Measurements from ENCODE around the gene EFCAB6.
A peak's percentile ranks its signal among the peaks of the same experiment; 100 is the strongest.

The EFCAB6 gene

DNA sequence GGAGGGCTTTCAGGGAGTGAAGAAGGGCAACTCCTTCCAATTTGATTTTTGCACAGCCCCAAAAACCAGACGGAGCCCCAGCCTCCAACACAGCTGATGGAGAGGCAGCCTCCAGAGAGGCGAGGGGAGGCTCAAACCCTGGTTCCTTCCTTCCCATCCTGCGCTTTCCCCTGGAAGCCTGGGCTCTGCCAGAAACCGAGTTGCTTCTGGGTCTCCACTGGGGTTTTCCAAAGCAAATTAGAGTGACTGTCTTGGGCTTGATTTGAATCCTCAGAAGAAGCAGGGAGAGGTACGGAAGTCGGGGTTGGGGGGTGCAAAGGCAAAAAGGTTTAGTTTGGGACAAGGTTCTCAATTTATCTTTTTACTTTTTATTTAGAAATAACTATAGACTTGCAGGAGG is 271.1 kb downstream of the EFCAB6 start:
- no peak overlapping the region for H3K9ac ChIP-seq (ENCODE audit: low read length)
- no peak overlapping the region for H4K12ac ChIP-seq (ENCODE audit: low read depth, low read length)
- H4K91ac ChIP-seq (ENCODE audit: low read depth, low read length), result no peak overlapping the region
- H3K36me3 ChIP-seq (ENCODE audit: control insufficient read depth in 1 of 2, insufficient read depth in 2 of 2, low read length in 2 of 2), result no peaks in the 10 kb centered on the region
- no CpG with 5 or more reads among the region's 6 CpGs for whole genome bisulfite sequencing (ENCODE audit: extremely low coverage, insufficient coverage, insufficient read length)
- no peak overlapping the region for H2BK5ac ChIP-seq (ENCODE audit: low read depth, low read length, poor library complexity)
- no peak overlapping the region for H4K8ac ChIP-seq (ENCODE audit: low read depth, low read length)
- H3K14ac ChIP-seq (ENCODE audit: low read length), result no peak overlapping the region
- no peaks in the 10 kb centered on the region for H3K79me1 ChIP-seq (ENCODE audit: low read length)
- no peak overlapping the region for H3K4me2 ChIP-seq (ENCODE audit: low read length)
- no peaks in the 10 kb centered on the region for H3K79me2 ChIP-seq (ENCODE audit: control insufficient read depth, insufficient read depth, low read length, poor library complexity)
- H3K23ac ChIP-seq (ENCODE audit: low read length), result no peak overlapping the region
- no peak overlapping the region for H2BK120ac ChIP-seq (ENCODE audit: insufficient read depth, low read length, poor library complexity)
- no peak for DNase-seq
- H3K4me3 ChIP-seq (ENCODE audit: low read depth, low read length), result no peak overlapping the region
- H3K9me3 ChIP-seq (ENCODE audit: insufficient read depth, low read depth, low read length), result no peaks in the 10 kb centered on the region
- H3K27me3 ChIP-seq (ENCODE audit: insufficient read depth, low read length), result no peaks in the 10 kb centered on the region
- no peak overlapping the region for H3K18ac ChIP-seq (ENCODE audit: low read length)
- H2AFZ ChIP-seq (ENCODE audit: insufficient read depth, low read length, poor library complexity), result no peak overlapping the region
- no peak overlapping the region for H2AK5ac ChIP-seq (ENCODE audit: low read length)
- no peak overlapping the region for H3K4ac ChIP-seq (ENCODE audit: low read depth, low read length)
- H2BK12ac ChIP-seq (ENCODE audit: low read length), result no peak overlapping the region
- H3K4me1 ChIP-seq (ENCODE audit: control insufficient read depth in 1 of 2, insufficient read depth in 2 of 2, low read length in 2 of 2), result no peaks in the 10 kb centered on the region
- no peak overlapping the region for H3K27ac ChIP-seq (ENCODE audit: low read depth, low read length)

GRCh38 chr22:43540529-43540923 is 271.6 kb downstream of the EFCAB6 start:
- Histone ChIP-seq H4K8ac (ENCODE audit: low read depth, low read length) (no peak overlapping the region), H3K79me1 (ENCODE audit: low read length) (no peaks in the 10 kb centered on the region), H2AFZ (ENCODE audit: insufficient read depth, low read length, poor library complexity) (no peak overlapping the region), H3K27me3 (ENCODE audit: insufficient read depth, low read length) (no peaks in the 10 kb centered on the region), H3K14ac (ENCODE audit: low read length) (no peak overlapping the region), H3K18ac (ENCODE audit: low read length) (no peak overlapping the region), H3K4me3 (ENCODE audit: low read depth, low read length) (no peak overlapping the region), H3K4ac (ENCODE audit: low read depth, low read length) (no peak overlapping the region), H2BK5ac (ENCODE audit: low read depth, low read length, poor library complexity) (no peak overlapping the region), H3K27ac (ENCODE audit: low read depth, low read length) (no peak overlapping the region), H3K36me3 (ENCODE audit: control insufficient read depth in 1 of 2, insufficient read depth in 2 of 2, low read length in 2 of 2) (no peaks in the 10 kb centered on the region), H3K9ac (ENCODE audit: low read length) (no peak overlapping the region), H3K79me2 (ENCODE audit: control insufficient read depth, insufficient read depth, low read length, poor library complexity) (no peaks in the 10 kb centered on the region), H2BK120ac (ENCODE audit: insufficient read depth, low read length, poor library complexity) (no peak overlapping the region), H3K23ac (ENCODE audit: low read length) (no peak overlapping the region), H4K12ac (ENCODE audit: low read depth, low read length) (no peak overlapping the region), H2BK12ac (ENCODE audit: low read length) (no peak overlapping the region), H3K4me2 (ENCODE audit: low read length) (no peak overlapping the region), H4K91ac (ENCODE audit: low read depth, low read length) (no peak overlapping the region), H3K4me1 (ENCODE audit: control insufficient read depth in 1 of 2, insufficient read depth in 2 of 2, low read length in 2 of 2) (no peaks in the 10 kb centered on the region), H3K9me3 (ENCODE audit: insufficient read depth, low read depth, low read length) (no peaks in the 10 kb centered on the region), H2AK5ac (ENCODE audit: low read length) (no peak overlapping the region)
- WGBS (ENCODE audit: extremely low coverage, insufficient coverage, insufficient read length), result no CpG with 5 or more reads among the region's 4 CpGs
- no peak for DNase-seq

DNA sequence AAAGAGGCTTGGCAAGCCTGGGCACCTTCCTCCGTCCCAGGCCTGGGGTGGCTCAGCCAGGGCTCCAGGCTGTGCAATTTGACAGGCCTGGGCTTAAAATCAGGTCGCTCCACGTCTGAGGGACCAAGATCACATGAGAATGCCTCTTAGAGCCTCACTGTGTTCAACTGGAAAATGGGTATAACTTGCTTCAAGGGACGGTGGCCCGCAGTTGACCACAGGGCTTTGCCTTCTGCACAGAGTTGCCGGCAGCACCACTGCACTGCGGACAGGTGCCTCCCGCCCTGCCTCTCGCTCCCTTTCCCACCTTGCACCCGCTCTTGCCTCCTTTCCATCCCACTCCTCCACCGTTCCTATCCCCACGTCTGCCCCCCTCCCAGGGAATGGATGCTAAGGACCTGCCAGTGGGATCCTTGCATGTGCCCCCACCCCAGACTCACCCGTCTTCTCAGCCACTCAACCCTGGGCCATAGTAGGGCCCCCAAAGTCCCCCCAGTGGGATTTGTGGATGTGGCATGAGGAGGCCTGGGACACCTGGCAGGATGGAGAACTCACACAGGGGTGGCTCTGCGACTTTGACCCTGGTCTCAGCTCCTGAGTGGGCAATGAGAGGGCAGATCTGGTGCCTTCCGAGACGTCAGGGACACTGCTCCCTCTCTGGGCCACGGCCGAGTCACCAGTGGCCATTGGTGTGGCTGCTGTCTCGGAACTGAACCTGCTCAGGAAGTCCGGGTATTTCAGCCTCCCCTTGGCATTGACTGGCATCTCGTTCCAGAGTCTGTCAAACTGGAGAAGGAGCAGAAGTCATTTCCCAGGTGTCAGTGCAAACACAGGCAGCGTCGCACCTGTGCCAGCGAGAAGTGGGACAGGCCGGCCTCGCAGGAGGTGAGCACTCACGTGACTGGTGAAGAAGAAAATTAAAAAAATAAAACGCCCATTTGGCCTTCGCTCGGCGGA is 272.3 kb downstream of the EFCAB6 start:
- H3K9me3 ChIP-seq (ENCODE audit: insufficient read depth, low read depth, low read length), result no peaks in the 10 kb centered on the region

GRCh38 chr22:43537019-43537585 is 275.0 kb downstream of the EFCAB6 start:
- Histone ChIP-seq H4K91ac (ENCODE audit: low read depth, low read length) (no peak overlapping the region), H3K79me2 (ENCODE audit: control insufficient read depth, insufficient read depth, low read length, poor library complexity) (no peaks in the 10 kb centered on the region), H3K79me1 (ENCODE audit: low read length) (no peaks in the 10 kb centered on the region), H3K14ac (ENCODE audit: low read length) (no peak overlapping the region), H2BK12ac (ENCODE audit: low read length) (no peak overlapping the region), H3K27me3 (ENCODE audit: insufficient read depth, low read length) (no peaks in the 10 kb centered on the region), H4K8ac (ENCODE audit: low read depth, low read length) (no peak overlapping the region), H3K4me1 (ENCODE audit: control insufficient read depth in 1 of 2, insufficient read depth in 2 of 2, low read length in 2 of 2) (no peaks in the 10 kb centered on the region), H3K23ac (ENCODE audit: low read length) (no peak overlapping the region), H2BK120ac (ENCODE audit: insufficient read depth, low read length, poor library complexity) (no peak overlapping the region), H3K4ac (ENCODE audit: low read depth, low read length) (no peak overlapping the region), H2AFZ (ENCODE audit: insufficient read depth, low read length, poor library complexity) (no peak overlapping the region), H3K4me3 (ENCODE audit: low read depth, low read length) (no peak overlapping the region), H2AK5ac (ENCODE audit: low read length) (no peak overlapping the region), H4K12ac (ENCODE audit: low read depth, low read length) (no peak overlapping the region), H3K36me3 (ENCODE audit: control insufficient read depth in 1 of 2, insufficient read depth in 2 of 2, low read length in 2 of 2) (no peaks in the 10 kb centered on the region), H3K18ac (ENCODE audit: low read length) (no peak overlapping the region), H3K9me3 (ENCODE audit: insufficient read depth, low read depth, low read length) (peaks cover 4% of the 10 kb centered on the region), H3K9ac (ENCODE audit: low read length) (no peak overlapping the region), H3K27ac (ENCODE audit: low read depth, low read length) (no peak overlapping the region), H3K4me2 (ENCODE audit: low read length) (no peak overlapping the region), H2BK5ac (ENCODE audit: low read depth, low read length, poor library complexity) (no peak overlapping the region)
- no CpG with 5 or more reads among the region's 14 CpGs for WGBS (ENCODE audit: extremely low coverage, insufficient coverage, insufficient read length)
- peak in 1 of 2 donors; percentile 13 for DNase-seq

More for the DNA sequence above, 272.3 kb downstream of the EFCAB6 start:
- no peak overlapping the region for H3K27ac ChIP-seq (ENCODE audit: low read depth, low read length)
- H3K4me2 ChIP-seq (ENCODE audit: low read length), result no peak overlapping the region
- H2BK12ac ChIP-seq (ENCODE audit: low read length), result no peak overlapping the region
- no peak overlapping the region for H3K23ac ChIP-seq (ENCODE audit: low read length)
- H2AFZ ChIP-seq (ENCODE audit: insufficient read depth, low read length, poor library complexity), result no peak overlapping the region
- H2AK5ac ChIP-seq (ENCODE audit: low read length), result no peak overlapping the region
- H3K27me3 ChIP-seq (ENCODE audit: insufficient read depth, low read length), result no peaks in the 10 kb centered on the region
- H3K36me3 ChIP-seq (ENCODE audit: control insufficient read depth in 1 of 2, insufficient read depth in 2 of 2, low read length in 2 of 2), result no peaks in the 10 kb centered on the region
- no peaks in the 10 kb centered on the region for H3K79me1 ChIP-seq (ENCODE audit: low read length)
- no peak for DNase-seq
- WGBS (ENCODE audit: extremely low coverage, insufficient coverage, insufficient read length), result no CpG with 5 or more reads among the region's 31 CpGs
- no peak overlapping the region for H4K91ac ChIP-seq (ENCODE audit: low read depth, low read length)
- H3K9ac ChIP-seq (ENCODE audit: low read length), result no peak overlapping the region
- H3K4me3 ChIP-seq (ENCODE audit: low read depth, low read length), result no peak overlapping the region
- no peak overlapping the region for H4K8ac ChIP-seq (ENCODE audit: low read depth, low read length)
- no peak overlapping the region for H3K4ac ChIP-seq (ENCODE audit: low read depth, low read length)
- H2BK120ac ChIP-seq (ENCODE audit: insufficient read depth, low read length, poor library complexity), result no peak overlapping the region
- no peak overlapping the region for H2BK5ac ChIP-seq (ENCODE audit: low read depth, low read length, poor library complexity)
- H3K18ac ChIP-seq (ENCODE audit: low read length), result no peak overlapping the region
- no peak overlapping the region for H4K12ac ChIP-seq (ENCODE audit: low read depth, low read length)
- no peak overlapping the region for H3K14ac ChIP-seq (ENCODE audit: low read length)
- H3K4me1 ChIP-seq (ENCODE audit: control insufficient read depth in 1 of 2, insufficient read depth in 2 of 2, low read length in 2 of 2), result no peaks in the 10 kb centered on the region
- no peaks in the 10 kb centered on the region for H3K79me2 ChIP-seq (ENCODE audit: control insufficient read depth, insufficient read depth, low read length, poor library complexity)
